Measurements from ENCODE around the gene CD46. TPM values are rescaled to one million over a fixed set of nuclear protein-coding genes. Genes with fewer than 3 reads are reported as not detected.
A peak's percentile ranks its signal among the peaks of the same experiment; 100 is the strongest.

The CD46 gene
- total and polyA plus RNA-seq, 9 donors, result 78.8 to 165 (median 121) TPM

DNA sequence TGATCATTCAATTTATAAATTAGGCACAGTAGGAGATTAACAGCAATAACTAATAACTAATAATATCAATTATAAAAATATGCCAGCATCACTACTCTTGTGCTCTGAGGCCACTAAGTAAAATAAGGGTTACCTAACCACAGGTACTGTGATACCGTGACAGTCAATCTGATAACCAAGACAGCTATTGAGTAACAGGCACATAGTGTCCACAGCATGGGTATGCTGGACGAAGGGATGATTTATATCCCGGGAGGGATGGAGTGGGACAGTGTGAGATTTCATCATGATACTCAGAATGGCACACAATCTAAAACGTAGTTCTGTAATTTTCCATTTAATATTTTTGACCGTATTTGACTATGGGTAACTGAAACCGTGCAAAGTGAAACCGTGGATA lies 39.4 kb downstream of the CD46 start:
- no peak for DNase-seq
- Histone ChIP-seq H3K36me3 (no peaks in the 10 kb centered on the region), H3K27ac (no peak overlapping the region), H3K27me3 (no peaks in the 10 kb centered on the region), H3K9me3 (no peaks in the 10 kb centered on the region), H3K4me3 (no peak overlapping the region), H3K4me1 (ENCODE audit: insufficient read depth) (no peaks in the 10 kb centered on the region)
- intact Hi-C loops (cut with DNase I), result loop anchor here in 1 of 4 donors (10.0 kb wide), 1 partner anchor 146 kb away; the partner anchor contains the start of gene CR1L
- 91 to 94% (median 94%) methylated on average over 7 of the region's 7 CpGs for WGBS, 3 donors
- TF ChIP-seq POLR2A (IDR thresholded peaks at IDR 0.05) (no peak), EP300 (IDR thresholded peaks at IDR 0.05) (no peak)
- TF ChIP-seq, protein P1, sequence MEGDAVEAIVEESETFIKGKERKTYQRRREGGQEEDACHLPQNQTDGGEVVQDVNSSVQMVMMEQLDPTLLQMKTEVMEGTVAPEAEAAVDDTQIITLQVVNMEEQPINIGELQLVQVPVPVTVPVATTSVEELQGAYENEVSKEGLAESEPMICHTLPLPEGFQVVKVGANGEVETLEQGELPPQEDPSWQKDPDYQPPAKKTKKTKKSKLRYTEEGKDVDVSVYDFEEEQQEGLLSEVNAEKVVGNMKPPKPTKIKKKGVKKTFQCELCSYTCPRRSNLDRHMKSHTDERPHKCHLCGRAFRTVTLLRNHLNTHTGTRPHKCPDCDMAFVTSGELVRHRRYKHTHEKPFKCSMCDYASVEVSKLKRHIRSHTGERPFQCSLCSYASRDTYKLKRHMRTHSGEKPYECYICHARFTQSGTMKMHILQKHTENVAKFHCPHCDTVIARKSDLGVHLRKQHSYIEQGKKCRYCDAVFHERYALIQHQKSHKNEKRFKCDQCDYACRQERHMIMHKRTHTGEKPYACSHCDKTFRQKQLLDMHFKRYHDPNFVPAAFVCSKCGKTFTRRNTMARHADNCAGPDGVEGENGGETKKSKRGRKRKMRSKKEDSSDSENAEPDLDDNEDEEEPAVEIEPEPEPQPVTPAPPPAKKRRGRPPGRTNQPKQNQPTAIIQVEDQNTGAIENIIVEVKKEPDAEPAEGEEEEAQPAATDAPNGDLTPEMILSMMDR (IDR thresholded peaks at IDR 0.05), result no peak

DNA sequence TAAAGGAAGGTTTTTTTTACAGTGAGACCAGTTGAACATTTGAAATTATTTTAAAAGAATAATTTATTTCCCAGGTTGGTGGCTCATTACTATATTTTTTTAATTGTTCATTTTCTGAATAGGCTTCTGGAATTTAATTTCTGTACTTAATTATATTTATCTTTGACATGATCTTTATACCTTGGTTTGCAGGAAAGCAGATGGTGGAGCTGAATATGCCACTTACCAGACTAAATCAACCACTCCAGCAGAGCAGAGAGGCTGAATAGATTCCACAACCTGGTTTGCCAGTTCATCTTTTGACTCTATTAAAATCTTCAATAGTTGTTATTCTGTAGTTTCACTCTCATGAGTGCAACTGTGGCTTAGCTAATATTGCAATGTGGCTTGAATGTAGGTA lies 41.5 kb downstream of the CD46 start:
- TF ChIP-seq EP300 (IDR thresholded peaks at IDR 0.05), result no peak
- TF ChIP-seq, protein P1 (IDR thresholded peaks at IDR 0.05), result no peak
- no peak for TF ChIP-seq POLR2A (IDR thresholded peaks at IDR 0.05)
- intact Hi-C loops (cut with DNase I), result loop anchor here in 1 of 4 donors (10.0 kb wide), 1 partner anchor 149 kb away; the partner anchor contains the start of gene CR1L
- Histone ChIP-seq H3K27me3 (no peaks in the 10 kb centered on the region), H3K9me3 (no peaks in the 10 kb centered on the region), H3K4me1 (ENCODE audit: insufficient read depth) (no peaks in the 10 kb centered on the region), H3K36me3 (no peaks in the 10 kb centered on the region), H3K27ac (no peak overlapping the region), H3K4me3 (no peak overlapping the region)
- no peak for DNase-seq

DNA sequence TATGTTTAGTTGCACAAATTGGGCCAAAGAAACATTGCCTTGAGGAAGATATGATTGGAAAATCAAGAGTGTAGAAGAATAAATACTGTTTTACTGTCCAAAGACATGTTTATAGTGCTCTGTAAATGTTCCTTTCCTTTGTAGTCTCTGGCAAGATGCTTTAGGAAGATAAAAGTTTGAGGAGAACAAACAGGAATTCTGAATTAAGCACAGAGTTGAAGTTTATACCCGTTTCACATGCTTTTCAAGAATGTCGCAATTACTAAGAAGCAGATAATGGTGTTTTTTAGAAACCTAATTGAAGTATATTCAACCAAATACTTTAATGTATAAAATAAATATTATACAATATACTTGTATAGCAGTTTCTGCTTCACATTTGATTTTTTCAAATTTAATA lies 43.0 kb downstream of the CD46 start:
- no peak overlapping the region for H3K27ac ChIP-seq
- intact Hi-C loops (cut with DNase I), result loop anchor here in 1 of 4 donors (10.0 kb wide), 1 partner anchor 150 kb away; the partner anchor contains the start of gene CR1L
- 60 to 69% (median 67%) methylated on average over 2 of the region's 2 CpGs for WGBS, 3 donors

DNA sequence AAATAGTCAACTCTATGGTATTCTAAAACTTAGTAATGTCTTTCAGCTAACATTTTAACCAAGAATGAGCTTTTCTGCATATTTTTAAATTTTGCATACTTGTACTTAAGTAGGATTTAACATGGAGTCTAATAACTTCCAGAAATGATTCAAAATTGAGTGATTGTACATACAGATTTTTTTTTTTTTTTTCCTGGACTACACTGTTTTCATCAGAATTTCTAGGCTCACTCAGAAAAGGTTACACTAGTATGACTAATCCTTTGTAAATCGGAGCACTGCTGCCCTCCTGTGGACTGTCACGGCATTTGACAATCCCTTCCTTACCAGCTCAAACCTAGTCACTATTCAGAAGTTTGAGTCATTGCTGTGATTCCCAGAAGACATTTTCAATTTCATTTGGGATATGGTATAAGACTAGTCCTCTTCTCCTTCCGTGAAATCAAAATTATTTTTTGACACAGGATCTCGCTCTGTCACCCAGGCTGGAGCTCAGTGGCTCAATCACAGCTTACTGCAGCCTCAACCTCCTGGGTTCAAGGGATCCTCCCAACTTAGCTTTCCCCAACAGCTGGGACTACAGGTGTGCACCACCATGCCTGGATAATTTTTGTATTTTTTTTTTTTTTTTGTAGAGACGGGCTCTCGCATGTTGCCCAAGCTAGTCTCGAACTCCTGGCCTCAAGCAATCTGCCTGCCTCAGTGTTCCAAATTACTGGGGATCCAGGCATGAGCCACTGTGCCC lies 45.5 kb downstream of the CD46 start:
- Histone ChIP-seq H3K9me3 (no peaks in the 10 kb centered on the region), H3K27me3 (no peaks in the 10 kb centered on the region), H3K36me3 (no peaks in the 10 kb centered on the region), H3K27ac (no peak overlapping the region), H3K4me3 (no peak overlapping the region), H3K4me1 (ENCODE audit: insufficient read depth) (no peaks in the 10 kb centered on the region)
- TF ChIP-seq EP300 (IDR thresholded peaks at IDR 0.05) (no peak), POLR2A (IDR thresholded peaks at IDR 0.05) (no peak)
- TF ChIP-seq, protein P1 (IDR thresholded peaks at IDR 0.05), result peak; percentile 56 to 69 (median 64)
- WGBS, 3 donors, result 46 to 56% (median 51%) methylated on average over 7 of the region's 7 CpGs
- DNase-seq, result peak; percentile 72 to 91 (median 85)
- intact Hi-C loops (cut with DNase I), result loop anchor here in 1 of 4 donors (10.0 kb wide), 1 partner anchor 153 kb away; the partner anchor contains the start of gene CR1L

More for the DNA sequence above, 43.0 kb downstream of the CD46 start:
- H3K4me3 ChIP-seq, result no peak overlapping the region
- H3K36me3 ChIP-seq, result no peaks in the 10 kb centered on the region
- no peak for TF ChIP-seq POLR2A (IDR thresholded peaks at IDR 0.05)
- TF ChIP-seq EP300 (IDR thresholded peaks at IDR 0.05), result no peak
- TF ChIP-seq, protein P1 (IDR thresholded peaks at IDR 0.05), result no peak
- DNase-seq, result no peak
- no peaks in the 10 kb centered on the region for H3K4me1 ChIP-seq (ENCODE audit: insufficient read depth)
- no peaks in the 10 kb centered on the region for H3K9me3 ChIP-seq
- no peaks in the 10 kb centered on the region for H3K27me3 ChIP-seq

Data from ovary (tissue), 9 donors.